Panc1 (cell line): ENCODE results near the gene GNG4.

ENCODE experiments used
- CTCF ChIP-seq: fragments of 450-650 bp; IDR thresholded peaks from 2 replicates; pipeline ENCODE4 v1.5.1; 2017; ENCODE audit warnings: mild to moderate bottlenecking
- SIN3A ChIP-seq: IDR thresholded peaks from 2 replicates; pipeline ENCODE4 v1.6.1; 2012; ENCODE audit warnings: low read depth, mild to moderate bottlenecking, low read length, moderate library complexity, borderline replicate concordance; ENCODE audit not compliant: insufficient read depth

- TF ChIP-seq CTCF (peak; percentile 38), SIN3A (no peak)
Observed at GRCh38 chr1:235597867-235598553, 51.6 kb downstream of the GNG4 start.
